HG03432 (cell line): Measurements from ENCODE around the gene MAPK11.

Experiments used
- ATAC-seq: cut with Tn5 transposase; IDR thresholded peaks from one replicate; pipeline ENCODE4 v1.9.1; 2021; ENCODE audit warnings: mild to moderate bottlenecking, moderate library complexity; ENCODE audit not compliant: unreplicated experiment

The MAPK11 gene

DNA sequence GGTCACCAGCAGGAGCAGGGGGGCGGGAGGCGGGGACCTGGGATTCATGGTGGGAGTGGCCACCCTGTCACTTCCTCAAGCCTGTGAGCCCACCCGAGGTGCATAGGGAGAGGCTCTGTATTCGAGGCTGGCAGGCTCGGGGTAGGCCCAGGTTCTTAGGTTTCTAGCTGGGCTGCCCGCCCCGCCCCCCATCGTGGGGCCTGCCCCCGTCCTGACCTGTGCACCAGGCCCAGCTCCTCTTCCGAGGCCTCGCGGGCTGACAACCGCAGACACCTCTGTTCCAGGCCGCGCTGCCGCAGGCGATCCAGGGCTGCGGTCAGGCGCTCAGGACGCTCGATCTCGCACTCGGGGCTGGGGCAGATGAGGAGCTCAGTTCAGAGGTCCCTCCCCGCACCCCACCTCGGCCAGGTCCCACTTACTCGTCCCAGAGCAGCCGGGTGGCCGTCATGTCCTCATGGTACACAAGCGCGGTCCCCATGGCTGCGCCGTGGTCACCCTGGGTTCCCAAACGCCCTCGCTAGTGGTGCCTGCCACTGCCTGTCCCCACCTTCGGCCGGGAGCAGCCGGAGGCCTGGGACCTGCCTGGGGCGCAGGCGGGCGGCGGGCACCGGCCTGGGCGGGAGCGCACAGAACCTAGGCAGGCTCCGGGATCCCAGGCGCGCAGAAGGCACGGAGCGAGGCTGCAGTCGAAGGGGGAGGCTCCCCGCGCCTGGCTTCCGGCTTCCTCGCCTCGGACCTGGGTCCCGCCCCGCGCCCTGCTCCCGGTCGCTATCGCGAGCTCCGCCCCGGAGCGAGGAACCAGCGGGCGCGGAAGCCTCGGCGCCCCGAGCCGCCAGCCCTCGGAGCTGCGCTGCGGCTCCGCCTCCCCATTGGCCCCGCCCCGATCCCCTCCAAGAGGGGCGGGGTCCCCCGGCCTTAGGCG, 19.4 kb downstream of the MAPK11 start, which contains the start of gene HDAC10:
TSS of gene HDAC10 (minus strand) at position 711 of the 922 bp plus-strand sequence. CDS start at position 478, 233 bp downstream.
- ATAC-seq, result peak; percentile 60

DNA sequence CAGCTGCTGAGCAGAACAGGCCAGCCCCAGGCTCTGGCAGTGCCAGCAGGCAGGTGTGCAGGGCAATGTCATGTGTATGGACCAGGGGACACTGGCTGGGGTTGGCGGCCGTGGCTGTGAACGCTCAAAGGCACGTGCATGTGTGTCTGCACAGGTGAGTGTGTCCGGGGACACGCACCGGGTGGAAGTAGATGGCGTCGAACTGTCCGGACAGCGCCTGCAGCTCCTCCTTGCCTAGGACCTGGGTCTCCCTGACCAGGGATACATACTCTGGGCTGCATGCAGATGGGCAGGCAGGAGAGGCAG, 20.0 kb downstream of the MAPK11 start:
- no peak for ATAC-seq

DNA sequence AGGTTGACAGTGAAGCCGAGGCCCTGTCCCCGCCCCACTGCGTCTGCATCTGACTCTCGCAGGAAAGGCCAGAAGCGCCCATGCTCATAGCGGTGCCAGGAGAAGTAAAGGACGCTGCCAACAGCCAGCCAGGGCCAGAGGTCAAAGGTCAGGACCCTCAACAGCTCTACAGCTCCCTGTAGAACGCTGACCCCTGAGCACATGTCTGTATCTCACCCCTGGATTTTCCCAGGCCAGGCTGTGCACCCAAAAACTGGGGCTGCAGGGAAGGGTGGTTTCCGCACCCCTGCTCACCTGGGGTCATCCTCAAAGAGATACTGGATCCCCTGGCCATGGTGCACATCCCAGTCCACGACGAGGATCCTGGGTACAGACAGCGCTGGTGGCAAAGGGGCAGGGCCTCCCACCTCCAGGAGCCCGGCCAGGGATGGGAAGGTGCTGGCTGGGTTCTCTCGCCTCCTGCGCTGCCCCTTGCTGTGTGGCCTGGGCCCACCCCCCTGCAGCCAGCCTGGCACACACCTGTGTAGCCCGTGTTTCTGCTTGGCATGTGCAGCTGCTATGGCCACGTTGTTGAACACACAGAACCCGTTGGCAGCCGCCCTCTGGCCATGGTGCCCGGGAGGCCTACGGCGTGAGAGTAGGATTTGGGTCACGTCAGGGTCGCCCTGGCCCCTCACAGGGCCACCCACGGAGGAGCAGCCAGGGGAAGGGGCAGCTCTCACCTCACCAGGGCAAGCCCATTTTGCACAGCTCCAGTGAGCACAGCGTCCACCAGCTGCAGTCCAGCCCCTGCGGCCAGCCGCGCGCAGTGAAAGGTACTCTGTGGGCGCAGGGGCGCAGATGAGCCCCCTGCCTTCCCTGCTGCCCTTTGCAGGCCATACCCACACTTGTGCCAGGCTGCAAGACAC, 20.6 kb downstream of the MAPK11 start:
- no peak for ATAC-seq

DNA sequence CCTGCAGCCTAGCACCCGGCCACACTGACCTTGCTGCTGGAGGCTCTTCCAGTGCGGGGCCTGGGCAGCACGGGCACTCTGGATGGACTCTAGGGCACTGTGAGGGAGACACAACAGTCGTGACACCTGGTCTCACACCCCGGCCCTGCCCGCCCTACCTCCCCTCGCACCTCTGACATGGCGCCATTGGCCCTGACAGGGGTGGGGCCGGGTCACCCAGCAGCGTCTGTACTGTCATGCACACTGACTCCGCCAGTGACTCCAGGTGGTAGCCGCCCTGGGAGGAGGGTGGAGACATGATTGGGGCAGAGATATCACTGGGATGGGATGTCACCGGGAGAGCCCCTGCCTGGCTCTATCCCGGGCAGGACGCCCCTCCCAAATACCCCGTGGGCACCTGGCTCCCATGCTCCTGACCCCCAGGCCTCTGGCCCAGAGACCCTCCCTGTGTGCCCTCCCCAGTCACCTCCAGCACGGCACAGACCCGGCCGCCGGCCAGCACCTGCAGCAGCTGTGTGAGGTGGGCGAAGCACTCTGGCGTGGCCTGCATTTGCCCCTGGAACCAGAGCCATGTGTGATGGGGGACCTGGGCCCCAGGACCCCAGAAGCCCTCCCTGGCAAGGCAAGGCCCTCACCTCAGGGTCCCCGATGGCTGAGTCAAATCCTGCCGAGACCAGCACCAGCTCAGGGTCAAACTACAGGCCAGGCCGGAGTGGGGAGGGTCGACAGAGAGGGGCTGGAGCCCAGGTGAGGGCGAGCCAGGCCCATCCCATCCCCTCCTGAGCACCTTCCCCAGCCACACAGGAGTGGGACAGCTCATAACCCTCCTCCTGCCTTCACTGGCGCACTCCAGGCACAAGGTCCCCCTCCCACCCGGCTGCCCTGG, 21.7 kb downstream of the MAPK11 start:
- ATAC-seq, result no peak

DNA sequence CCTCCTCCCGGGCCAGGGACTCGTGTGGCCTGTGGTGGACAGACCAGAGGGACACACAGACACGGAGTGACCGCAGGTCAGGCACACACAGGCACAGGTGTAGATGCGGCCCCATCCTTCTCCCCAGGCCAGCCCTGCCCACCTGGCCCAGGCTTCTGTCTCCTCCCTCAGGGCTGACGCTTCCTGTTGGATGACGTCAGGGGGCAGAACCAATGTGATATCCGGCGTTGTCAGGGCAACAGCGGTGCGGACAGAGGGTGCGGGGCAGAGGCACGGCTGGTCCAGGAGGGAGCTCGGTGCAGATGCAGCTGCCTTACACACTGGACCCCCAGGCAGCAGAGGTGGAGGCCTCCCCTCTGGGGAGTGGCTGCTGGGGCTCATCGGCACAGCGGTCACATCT, 22.4 kb downstream of the MAPK11 start:
- no peak for ATAC-seq

DNA sequence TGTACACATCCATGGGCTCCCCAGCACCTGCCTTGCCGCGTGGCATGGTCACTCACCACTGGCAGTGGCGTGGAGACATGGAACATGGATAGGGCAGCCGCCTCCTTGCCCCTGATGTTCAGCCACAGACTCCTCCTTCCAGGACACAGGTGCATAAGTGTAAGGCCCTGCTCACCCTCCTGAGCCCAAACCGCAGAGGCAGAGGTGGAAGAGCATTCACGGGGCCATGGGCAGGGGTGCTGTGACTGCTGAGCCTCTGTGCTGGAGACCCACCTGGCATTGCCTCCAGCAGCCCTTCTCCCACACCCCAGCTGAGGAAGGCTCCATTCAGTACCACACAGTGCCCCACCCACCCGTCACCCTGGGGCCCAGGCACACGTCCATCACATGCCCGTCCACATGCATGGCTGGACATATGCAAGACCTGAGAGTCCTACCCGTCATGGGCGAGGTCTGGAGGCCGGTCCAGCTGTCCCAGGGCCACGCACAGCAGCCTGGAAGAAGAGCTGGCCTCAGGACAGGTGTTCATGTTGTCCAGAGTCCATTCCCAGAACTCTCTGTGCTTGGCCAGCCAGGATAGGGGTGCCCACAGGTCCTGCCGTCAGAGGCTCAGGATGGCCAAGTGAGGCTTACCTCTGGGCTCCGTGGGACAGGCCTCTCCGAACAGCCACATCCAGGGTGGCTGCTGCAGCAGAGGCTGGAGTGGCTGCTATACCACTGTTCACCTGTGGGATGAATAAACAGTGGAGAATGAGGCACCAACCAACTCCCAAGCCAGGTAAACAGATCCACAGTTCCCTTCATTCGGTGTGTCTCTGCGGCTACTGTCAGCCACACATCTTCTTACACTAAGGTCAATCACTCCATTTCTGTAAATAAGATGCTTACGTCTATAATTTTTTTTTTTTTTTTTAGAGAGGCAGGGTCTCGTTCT, 23.7 kb downstream of the MAPK11 start:
- ATAC-seq, result no peak

DNA sequence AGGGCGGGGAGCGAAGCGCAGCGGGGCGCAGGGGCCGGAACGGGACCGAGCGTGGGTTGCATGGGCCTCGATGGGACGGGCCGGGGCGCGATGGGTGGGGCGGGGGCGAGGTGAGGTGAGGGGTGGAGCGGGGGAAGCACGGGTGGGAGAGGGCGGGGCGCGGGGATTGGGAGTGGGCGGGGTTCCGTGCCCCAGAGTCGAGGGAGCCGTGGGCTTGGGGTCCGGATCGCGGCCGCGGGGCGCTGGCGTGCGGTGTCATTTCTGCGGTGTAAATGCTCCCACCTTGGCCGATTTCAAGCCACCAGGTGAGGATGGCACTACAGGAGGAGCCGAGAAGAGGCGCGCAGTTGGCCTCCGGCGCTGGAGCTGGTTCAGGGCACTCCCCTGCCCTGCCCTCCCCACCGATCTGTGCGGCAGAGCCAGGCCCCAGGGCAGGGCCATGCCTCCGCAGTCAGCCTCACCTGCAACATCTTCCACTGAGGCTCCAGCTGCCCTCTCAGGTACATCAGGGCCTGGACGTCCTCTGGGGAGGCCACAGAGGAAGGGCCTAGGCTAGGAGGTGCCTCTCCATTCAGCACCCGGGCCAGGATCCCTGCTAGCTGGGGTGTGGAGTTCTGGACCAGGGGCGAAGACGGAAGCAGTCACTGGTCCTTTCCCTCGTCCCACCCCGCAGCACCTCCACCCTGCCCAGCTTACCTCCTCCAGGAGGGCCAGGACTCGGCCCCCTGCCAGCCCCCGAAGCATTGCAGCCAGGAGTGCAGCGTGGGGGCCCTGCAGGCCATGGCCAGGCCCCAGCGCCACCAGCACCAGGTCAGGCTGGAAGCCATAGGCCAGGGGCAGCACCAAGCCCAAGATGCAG, 24.7 kb downstream of the MAPK11 start:
- peak; percentile 4 for ATAC-seq

DNA sequence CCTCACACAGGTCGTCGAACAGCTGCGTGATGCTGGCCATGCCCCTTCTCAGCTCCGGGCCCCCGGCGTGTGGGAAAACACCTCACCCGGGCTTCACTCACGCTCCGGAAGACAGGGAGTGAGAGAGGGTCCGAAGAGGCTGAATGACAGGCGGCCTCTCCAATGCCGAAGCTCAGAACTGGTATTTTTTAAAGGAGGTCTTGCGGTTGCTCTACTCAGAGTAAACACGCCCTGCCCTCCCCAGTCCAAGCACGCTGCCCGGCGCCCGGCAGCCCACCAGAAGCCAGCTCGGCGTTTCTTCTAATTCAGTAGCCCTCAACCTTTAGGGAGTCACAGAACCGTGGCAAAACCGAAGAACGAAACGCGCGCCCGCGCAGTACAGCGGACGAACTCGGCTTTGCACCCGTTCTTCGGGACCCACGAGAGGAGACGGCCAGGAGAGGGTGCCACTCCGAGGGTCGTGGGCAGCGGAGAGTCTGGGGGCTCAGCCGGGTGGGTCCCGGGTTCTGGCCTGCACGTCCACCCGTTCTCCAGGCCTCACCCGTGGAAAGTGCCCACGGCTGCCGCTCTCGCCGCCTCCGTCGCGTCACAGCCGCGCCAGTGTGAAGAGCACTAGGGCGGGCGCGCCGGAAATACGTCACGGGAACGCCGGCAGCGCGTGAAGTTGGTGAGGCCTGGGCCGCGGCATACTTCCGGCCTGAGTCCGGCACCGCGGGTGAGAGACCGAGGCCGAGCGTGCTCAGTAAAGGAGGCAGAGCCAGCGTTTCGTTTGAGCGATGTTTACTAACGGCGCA, 25.6 kb downstream of the MAPK11 start, which contains the start of gene TUBGCP6:
TSS of gene TUBGCP6 (minus strand) at position 604 of the 794 bp plus-strand sequence. CDS start at position 40, 564 bp downstream.
- peak; percentile 72 for ATAC-seq

DNA sequence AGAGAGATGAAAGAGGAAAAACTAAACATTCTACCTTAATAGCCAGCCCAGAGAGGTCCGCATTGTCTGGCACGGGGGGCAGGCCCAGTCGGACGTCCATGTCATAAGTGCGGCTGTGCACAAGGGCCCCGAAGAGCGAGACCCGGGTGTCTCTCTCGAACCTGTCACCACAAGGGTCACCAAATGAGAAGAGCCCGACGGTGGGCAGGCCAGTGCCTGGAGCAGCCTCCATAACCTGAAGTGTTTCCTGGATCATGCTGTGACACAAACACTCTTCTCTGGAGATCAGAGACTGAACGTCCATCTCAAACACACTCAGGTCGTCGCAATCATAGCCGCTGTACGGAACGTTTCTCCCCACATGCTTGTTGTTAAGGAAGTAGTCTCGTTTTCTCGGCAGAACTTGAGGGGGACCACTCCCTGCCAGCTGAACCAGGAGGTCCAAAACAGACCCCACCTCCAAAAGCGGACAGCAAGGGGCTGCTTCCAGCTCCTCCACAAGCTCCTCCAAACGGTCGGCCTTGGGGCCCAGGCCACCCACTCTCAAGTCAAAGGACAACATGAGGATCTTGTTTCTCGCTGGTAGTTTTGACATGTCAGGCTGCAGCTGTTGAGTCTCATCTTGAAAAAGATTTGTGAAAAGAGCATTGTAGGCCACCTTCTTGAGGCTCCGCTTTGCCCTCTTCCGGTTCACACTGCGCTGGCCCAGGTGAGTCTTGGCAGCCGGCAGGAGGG, 26.3 kb downstream of the MAPK11 start:
- ATAC-seq, result no peak

DNA sequence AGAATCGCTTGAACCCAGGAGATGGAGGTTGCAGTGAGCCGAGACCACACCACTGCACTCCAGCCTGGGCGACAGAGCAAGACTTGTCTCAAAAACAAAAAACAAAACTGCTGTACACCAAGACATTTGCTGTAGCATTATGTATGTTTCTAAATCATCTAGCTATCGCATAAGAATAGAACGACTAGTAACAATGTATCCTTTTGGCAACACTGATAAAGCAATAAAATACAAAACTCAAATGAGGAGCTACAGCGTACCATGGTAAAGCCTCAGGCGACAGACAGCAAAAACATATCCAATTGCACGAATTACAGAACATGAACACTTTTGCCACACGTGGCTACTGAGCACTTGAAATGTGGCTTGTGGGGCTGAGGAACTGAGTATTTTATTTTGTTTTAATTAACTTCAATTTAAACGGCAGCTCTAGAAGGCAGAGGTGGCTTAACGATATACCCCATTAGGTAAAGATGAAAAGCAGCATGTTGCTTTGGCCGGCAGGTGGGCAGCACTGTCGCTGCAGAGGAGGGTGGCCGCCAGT, 27.7 kb downstream of the MAPK11 start:
- no peak for ATAC-seq

DNA sequence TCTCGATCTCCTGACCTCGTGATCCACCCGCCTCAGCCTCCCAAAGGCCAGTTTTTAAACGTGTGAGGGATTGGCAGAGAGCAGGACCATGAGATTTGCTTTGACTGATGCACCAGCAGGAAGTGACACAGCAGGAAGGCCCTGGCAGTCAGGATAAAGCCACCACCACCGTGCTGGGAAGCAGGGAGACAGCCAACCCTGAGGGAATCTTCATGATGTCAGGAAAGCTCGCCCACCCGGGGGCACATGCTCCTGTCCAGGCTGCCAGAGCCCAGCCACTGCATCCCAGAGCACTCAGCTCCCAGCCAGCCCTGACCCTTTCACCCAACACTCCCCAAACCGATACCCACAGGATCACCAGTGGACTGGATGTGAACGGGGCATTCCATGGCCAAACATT, 31.4 kb downstream of the MAPK11 start:
- no peak for ATAC-seq

DNA sequence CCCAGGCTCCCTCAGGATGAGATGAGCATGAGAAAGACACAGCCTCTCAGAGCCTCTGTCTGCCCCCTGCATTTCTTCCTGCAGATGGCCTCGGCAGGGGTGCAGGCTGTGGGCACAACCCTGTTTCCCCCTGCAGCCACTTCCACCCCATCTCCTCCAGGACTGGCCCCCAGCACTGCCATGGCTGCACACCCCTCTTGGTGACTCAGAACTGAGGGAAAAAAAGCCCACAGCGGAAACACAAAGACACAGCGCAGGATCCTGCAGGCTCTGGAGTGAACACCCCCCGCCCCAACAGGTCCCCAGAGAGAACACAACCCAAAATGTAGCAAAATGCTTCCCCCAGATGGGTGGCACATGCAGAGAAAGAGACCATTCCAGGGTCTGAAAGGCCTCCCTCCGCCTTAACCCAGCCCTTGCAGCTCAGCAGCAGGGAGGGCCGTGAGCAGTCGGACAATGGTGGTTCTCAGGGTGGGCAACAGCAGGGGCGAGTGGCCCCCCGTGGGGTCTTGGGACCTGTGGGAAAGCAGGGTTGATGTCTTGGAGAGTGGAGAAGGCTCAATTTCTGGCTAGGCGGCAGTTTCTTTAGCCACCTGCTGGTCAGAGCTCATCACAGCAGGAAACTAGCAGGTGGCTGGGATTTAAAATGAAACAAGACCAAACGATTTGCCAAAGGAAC, 33.3 kb downstream of the MAPK11 start:
- no peak for ATAC-seq

DNA sequence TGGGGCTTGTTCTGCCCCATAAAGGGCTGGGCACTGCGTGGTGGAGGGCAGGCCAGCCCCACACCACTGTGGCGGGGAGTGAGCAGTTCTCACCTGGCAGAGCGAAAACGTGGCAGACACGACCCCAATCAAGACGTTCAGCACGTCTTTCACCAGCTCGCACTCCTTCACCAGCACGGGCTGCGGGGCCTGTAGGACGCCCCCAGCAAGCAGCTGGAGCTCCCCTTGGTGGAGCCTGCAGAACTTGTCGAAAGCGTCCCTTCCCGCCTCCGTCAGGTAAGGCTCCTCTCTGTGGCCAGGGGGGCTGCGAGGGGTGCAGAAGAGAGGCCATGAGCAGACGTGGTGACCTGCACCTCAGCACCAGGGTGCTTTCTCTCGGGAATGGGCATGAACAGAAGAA, 37.0 kb downstream of the MAPK11 start:
- no peak for ATAC-seq

DNA sequence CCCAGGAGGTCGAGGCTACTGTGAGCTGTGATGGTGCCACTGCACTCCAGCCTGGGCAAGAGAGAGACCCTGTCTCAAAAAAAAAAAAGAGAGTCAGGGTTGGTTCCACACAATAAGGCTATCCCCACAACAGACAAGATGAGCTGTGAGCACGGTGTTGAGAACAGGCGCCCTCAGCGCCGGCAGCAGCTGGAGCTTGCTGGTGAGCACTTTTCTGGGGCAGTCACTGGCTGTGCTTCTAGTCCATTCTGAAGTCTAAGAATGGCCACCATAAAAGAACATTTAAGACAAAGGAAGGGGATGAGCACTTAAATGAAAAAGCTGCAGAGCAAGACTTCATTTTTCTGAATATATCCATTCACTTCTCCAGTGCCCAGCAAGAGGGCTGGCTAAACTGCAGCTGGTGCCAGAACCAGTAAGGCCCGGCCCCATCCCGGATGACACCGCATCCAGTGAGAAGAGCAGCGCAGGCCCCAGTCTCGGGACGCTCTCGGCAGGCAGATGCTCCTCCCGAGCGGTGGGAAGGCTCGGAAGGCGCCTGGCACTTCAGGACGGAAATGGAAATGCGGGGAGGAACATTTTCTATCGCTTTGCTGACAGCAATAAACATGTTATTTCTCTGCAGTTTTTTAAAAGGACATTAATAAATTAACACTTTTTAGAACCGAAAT, 37.6 kb downstream of the MAPK11 start:
- no peak for ATAC-seq

DNA sequence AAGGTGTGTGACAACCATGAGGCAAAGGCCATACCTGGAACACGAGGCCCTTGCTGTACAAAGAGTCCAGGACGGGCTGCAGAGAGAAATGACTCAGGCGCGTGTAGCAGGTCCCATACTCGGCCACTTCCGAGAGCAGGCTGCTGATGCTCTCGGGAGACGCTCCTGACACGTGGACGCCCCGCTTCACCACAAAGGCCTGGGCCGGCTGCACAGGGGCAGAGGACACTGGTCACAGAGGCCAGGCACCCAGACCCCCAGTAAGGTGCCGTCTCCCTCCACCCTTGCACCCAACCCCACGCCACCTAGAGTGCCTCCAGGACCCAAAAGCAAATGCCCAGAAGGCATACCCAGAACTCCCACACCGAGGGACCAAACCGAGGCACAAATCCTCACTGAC, 40.8 kb downstream of the MAPK11 start:
- ATAC-seq, result no peak

DNA sequence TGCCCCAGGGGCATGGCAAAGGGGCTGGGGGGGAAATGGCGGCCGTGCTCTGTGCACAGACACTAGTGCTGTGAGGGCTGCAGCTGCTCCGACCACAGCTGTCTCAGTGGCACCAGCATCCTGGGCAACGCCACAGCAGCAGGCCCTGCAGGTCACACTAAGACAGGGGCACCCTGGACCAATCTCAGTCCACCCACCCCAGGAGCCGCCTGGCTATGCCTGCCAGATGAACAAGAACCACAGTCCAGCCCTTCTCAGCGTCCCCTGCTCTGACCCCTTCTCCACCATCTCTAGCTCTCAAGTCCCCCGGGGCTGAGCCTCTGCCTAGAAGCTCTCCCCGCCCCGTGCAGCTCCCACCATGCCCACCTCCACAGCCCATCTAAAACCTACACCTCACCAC, 41.8 kb downstream of the MAPK11 start:
- no peak for ATAC-seq
